HEK293 (cell line): ENCODE measurements around the gene FBXW5.

Experiments
- CTCF ChIA-PET: fragments of 350-600 bp; formaldehyde crosslinking; extraction: SDS; loops from one replicate; lab custom pipeline; 2021; ENCODE audit warnings: antibody characterized with exemption; lab: Yijun Ruan, JAX
- POLR2A ChIA-PET: fragments of 300-600 bp; formaldehyde crosslinking; extraction: SDS; loops from one replicate; lab custom pipeline; 2020; ENCODE audit warnings: antibody characterized with exemption, inconsistent platforms; lab: Yijun Ruan, JAX
- H3K27ac ChIP-seq: fragments of 200-500 bp; sonication (Bioruptor generic); 2 replicates; pipeline ENCODE4 v1.5.1; 2014; ENCODE audit warnings: low read depth, low read length, control low read depth, inconsistent platforms; ENCODE audit errors: extremely low read depth
- H3K36me3 ChIP-seq, 2 experiments: fragments of 200-500 bp in 1 of 2; sonication (Bioruptor generic) in 1 of 2; 1 replicate in 1 of 2; 2 replicates in 1 of 2; pipeline ENCODE4 v1.5.1; 2014 to 2017; ENCODE audit warnings: inconsistent platforms in 2 of 2, low read length in 2 of 2; ENCODE audit not compliant: control insufficient read depth in 2 of 2, insufficient read depth in 1 of 2
- H3K4me1 ChIP-seq: fragments of 200-500 bp; sonication (Bioruptor generic); 2 replicates; pipeline ENCODE4 v1.5.1; 2014; ENCODE audit warnings: mild to moderate bottlenecking, low read length, inconsistent platforms; ENCODE audit not compliant: control insufficient read depth, insufficient read depth
- H3K4me3 ChIP-seq: 2 replicates; pipeline ENCODE4 v1.5.1; 2011; ENCODE audit warnings: low read depth, mild to moderate bottlenecking, control low read depth, low read length, moderate library complexity
- H3K9me3 ChIP-seq: fragments of 200-500 bp; sonication (Bioruptor generic); 2 replicates; pipeline ENCODE4 v1.5.1; 2014; ENCODE audit warnings: low read depth, low read length, inconsistent platforms; ENCODE audit not compliant: control insufficient read depth, insufficient read depth
- GLI2 ChIP-seq: fragments of 450-650 bp; formaldehyde crosslinking; IDR thresholded peaks from 2 replicates; pipeline ENCODE4; 2017; ENCODE audit warnings: missing biosample characterization, missing genetic modification characterization, low read depth, borderline replicate concordance
- MEIS1 ChIP-seq: sonication (generic); formaldehyde crosslinking; IDR thresholded peaks from 2 replicates; pipeline ENCODE4 v1.8.1; 2022; ENCODE audit warnings: missing genetic modification reagents, mild to moderate bottlenecking, borderline replicate concordance
- SCRT2 ChIP-seq: fragments of 450-650 bp; formaldehyde crosslinking; IDR thresholded peaks from 2 replicates; pipeline ENCODE4 v1.5.1; 2016; ENCODE audit warnings: missing biosample characterization, missing genetic modification characterization
- ZBTB48 ChIP-seq: fragments of 450-650 bp; formaldehyde crosslinking; IDR thresholded peaks from 2 replicates; pipeline ENCODE4 v1.5.1; 2016; ENCODE audit warnings: missing biosample characterization, missing genetic modification characterization
- ZNF138 ChIP-seq: fragments of 450-650 bp; formaldehyde crosslinking; IDR thresholded peaks from 2 replicates; pipeline ENCODE4 v1.5.1; 2016; ENCODE audit warnings: missing biosample characterization, missing genetic modification characterization, borderline replicate concordance
- ZNF140 ChIP-seq: fragments of 450-650 bp; formaldehyde crosslinking; IDR thresholded peaks from 2 replicates; pipeline ENCODE4 v1.5.1; 2016; ENCODE audit warnings: missing biosample characterization, missing genetic modification characterization
- ZNF248 ChIP-seq: fragments of 450-650 bp; formaldehyde crosslinking; IDR thresholded peaks from 2 replicates; pipeline ENCODE4 v1.5.1; 2017; ENCODE audit warnings: missing biosample characterization, missing genetic modification characterization
- ZNF394 ChIP-seq: fragments of 450-650 bp; formaldehyde crosslinking; IDR thresholded peaks from 2 replicates; pipeline ENCODE4 v1.5.1; 2016; ENCODE audit warnings: missing biosample characterization, missing genetic modification characterization, mild to moderate bottlenecking, moderate library complexity, borderline replicate concordance
- ZNF514 ChIP-seq: fragments of 450-650 bp; formaldehyde crosslinking; IDR thresholded peaks from 2 replicates; pipeline ENCODE4 v1.5.1; 2016; ENCODE audit warnings: missing biosample characterization, missing genetic modification characterization
- ZNF596 ChIP-seq: fragments of 450-650 bp; IDR thresholded peaks from 2 replicates; pipeline ENCODE4 v1.5.0; 2018; ENCODE audit warnings: missing biosample characterization, mild to moderate bottlenecking, missing genetic modification characterization, moderate library complexity
- ZNF792 ChIP-seq: fragments of 450-650 bp; formaldehyde crosslinking; IDR thresholded peaks from 2 replicates; pipeline ENCODE4 v1.5.1; 2016; ENCODE audit warnings: missing biosample characterization, missing genetic modification characterization
- TF ChIP-seq, protein P1 (sequence below): fragments of 450-650 bp; formaldehyde crosslinking; IDR thresholded peaks from 2 replicates; pipeline ENCODE4 v1.5.1; 2017; ENCODE audit warnings: missing biosample characterization, missing genetic modification characterization
- TF ChIP-seq, protein P2 (sequence below): fragments of 450-650 bp; formaldehyde crosslinking; IDR thresholded peaks from 2 replicates; pipeline ENCODE4 v1.5.1; 2016; ENCODE audit warnings: missing biosample characterization, missing genetic modification characterization, borderline replicate concordance
- TF ChIP-seq, protein P3 (sequence below): fragments of 450-650 bp; formaldehyde crosslinking; conservative IDR thresholded peaks from 2 replicates; pipeline ENCODE4 v1.5.1; 2016; ENCODE audit warnings: low read depth, missing biosample characterization, missing genetic modification characterization

Gene FBXW5

DNA sequence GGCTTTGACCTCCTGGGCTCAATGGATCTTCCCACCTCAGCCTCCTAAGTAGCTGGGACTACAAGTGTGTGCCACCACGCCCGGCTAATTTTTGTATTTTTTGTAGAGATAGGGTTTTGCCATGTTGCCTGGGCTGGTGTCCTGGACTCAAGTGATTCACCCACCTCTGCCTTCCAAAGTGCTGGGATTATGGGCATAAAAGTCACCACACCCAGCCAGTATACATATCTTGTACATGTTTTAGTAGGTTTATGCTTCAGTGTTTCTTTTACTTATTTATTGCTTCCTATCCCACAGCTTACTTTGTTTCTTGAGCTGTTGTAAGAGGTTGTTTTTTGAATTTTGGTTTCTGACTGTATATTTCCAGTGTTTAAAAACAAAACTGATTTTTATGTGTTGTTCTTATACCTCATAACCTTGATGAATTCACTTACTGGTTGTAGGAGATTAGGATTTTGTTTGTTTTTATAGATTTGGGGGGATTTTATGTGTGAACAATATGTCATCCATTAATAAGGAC, 12.9 kb downstream of the FBXW5 start:
- no peak for TF ChIP-seq ZNF394 (tag by site-specific recombination)
- TF ChIP-seq ZNF138 (tag by site-specific recombination) = no peak
- TF ChIP-seq, protein P1, sequence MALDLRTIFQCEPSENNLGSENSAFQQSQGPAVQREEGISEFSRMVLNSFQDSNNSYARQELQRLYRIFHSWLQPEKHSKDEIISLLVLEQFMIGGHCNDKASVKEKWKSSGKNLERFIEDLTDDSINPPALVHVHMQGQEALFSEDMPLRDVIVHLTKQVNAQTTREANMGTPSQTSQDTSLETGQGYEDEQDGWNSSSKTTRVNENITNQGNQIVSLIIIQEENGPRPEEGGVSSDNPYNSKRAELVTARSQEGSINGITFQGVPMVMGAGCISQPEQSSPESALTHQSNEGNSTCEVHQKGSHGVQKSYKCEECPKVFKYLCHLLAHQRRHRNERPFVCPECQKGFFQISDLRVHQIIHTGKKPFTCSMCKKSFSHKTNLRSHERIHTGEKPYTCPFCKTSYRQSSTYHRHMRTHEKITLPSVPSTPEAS (tag by site-specific recombination) = no peak
- no peak for TF ChIP-seq ZNF792 (tag by site-specific recombination)
- no peak for TF ChIP-seq ZNF248 (tag by site-specific recombination)
- TF ChIP-seq, all 188 proteins: peak for 0
- POLR2A ChIA-PET = interaction anchor here (0.6 kb wide), 1 partner anchor 61 kb away, joined by 3 read pairs; the partner anchor contains the start of gene PAXX
- Histone ChIP-seq H3K9me3 (no peaks in the 10 kb centered on the region), H3K4me1 (no peaks in the 10 kb centered on the region), H3K27ac (no peak overlapping the region), H3K36me3 (peaks cover 5 to 16% of the 10 kb centered on the region in 2 experiments; a peak in 2 of 3 replicates), H3K4me3 (no peak overlapping the region)
- CTCF ChIA-PET = interaction anchor here (0.8 to 1.0 kb wide), 2 partner anchors 10 to 98 kb away, joined by 3 to 7 read pairs; no protein-coding TSS in a partner anchor

DNA sequence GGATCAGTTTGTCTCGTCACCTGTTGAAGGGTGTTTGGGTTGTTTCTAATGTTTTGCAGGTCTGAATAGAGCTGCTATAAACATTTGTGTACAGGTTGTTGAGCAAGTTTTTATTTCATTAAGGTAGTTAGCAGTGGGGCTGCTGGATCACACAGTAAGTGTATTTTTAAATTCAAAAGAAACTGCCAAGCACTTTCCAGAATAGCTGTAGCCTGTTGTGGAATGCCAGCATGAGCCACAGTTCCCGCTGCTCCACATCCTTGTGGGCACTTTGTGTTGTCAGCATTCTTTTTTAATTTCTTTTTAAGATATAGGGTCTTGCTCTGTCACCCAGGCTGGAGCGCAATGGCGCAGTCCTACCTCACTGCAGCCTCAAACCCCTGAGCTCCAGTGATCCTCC, 14.5 kb downstream of the FBXW5 start:
- H3K4me1 ChIP-seq = no peaks in the 10 kb centered on the region
- H3K9me3 ChIP-seq = no peaks in the 10 kb centered on the region
- H3K36me3 ChIP-seq = peaks cover 5 to 32% of the 10 kb centered on the region in 2 experiments; a peak in 2 of 3 replicates
- ChIA-PET CTCF (interaction anchor here (0.5 to 2.1 kb wide), 6 partner anchors 15 to 134 kb away, joined by 3 to 7 read pairs (median 3); partner anchors contain the start of genes AJM1 and C8G), POLR2A (interaction anchor here (0.7 kb wide), 1 partner anchor 12 kb away, joined by 3 read pairs; no protein-coding TSS in a partner anchor)
- no peak for TF ChIP-seq ZNF140 (tag by site-specific recombination)
- TF ChIP-seq, protein P2, sequence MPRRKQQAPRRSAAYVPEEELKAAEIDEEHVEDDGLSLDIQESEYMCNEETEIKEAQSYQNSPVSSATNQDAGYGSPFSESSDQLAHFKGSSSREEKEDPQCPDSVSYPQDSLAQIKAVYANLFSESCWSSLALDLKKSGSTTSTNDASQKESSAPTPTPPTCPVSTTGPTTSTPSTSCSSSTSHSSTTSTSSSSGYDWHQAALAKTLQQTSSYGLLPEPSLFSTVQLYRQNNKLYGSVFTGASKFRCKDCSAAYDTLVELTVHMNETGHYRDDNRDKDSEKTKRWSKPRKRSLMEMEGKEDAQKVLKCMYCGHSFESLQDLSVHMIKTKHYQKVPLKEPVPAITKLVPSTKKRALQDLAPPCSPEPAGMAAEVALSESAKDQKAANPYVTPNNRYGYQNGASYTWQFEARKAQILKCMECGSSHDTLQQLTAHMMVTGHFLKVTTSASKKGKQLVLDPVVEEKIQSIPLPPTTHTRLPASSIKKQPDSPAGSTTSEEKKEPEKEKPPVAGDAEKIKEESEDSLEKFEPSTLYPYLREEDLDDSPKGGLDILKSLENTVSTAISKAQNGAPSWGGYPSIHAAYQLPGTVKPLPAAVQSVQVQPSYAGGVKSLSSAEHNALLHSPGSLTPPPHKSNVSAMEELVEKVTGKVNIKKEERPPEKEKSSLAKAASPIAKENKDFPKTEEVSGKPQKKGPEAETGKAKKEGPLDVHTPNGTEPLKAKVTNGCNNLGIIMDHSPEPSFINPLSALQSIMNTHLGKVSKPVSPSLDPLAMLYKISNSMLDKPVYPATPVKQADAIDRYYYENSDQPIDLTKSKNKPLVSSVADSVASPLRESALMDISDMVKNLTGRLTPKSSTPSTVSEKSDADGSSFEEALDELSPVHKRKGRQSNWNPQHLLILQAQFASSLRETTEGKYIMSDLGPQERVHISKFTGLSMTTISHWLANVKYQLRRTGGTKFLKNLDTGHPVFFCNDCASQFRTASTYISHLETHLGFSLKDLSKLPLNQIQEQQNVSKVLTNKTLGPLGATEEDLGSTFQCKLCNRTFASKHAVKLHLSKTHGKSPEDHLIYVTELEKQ (tag by site-specific recombination) = no peak
- TF ChIP-seq, protein P3, sequence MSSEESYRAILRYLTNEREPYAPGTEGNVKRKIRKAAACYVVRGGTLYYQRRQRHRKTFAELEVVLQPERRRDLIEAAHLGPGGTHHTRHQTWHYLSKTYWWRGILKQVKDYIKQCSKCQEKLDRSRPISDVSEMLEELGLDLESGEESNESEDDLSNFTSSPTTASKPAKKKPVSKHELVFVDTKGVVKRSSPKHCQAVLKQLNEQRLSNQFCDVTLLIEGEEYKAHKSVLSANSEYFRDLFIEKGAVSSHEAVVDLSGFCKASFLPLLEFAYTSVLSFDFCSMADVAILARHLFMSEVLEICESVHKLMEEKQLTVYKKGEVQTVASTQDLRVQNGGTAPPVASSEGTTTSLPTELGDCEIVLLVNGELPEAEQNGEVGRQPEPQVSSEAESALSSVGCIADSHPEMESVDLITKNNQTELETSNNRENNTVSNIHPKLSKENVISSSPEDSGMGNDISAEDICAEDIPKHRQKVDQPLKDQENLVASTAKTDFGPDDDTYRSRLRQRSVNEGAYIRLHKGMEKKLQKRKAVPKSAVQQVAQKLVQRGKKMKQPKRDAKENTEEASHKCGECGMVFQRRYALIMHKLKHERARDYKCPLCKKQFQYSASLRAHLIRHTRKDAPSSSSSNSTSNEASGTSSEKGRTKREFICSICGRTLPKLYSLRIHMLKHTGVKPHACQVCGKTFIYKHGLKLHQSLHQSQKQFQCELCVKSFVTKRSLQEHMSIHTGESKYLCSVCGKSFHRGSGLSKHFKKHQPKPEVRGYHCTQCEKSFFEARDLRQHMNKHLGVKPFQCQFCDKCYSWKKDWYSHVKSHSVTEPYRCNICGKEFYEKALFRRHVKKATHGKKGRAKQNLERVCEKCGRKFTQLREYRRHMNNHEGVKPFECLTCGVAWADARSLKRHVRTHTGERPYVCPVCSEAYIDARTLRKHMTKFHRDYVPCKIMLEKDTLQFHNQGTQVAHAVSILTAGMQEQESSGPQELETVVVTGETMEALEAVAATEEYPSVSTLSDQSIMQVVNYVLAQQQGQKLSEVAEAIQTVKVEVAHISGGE (tag by site-specific recombination) = no peak
- no peak for TF ChIP-seq ZNF514 (tag by site-specific recombination)
- no peak for TF ChIP-seq ZBTB48 (tag by site-specific recombination)
- TF ChIP-seq SCRT2 = peak; percentile 62
- TF ChIP-seq GLI2 = no peak
- no peak for TF ChIP-seq MEIS1 (CRISPR knock-in tag)
- TF ChIP-seq ZNF596 (tag by site-specific recombination) = no peak
- H3K4me3 ChIP-seq = no peak overlapping the region
- no peak overlapping the region for H3K27ac ChIP-seq
